Loucy (cell line): ENCODE results near the gene LBH.

ENCODE experiments used
- CTCF ChIP-seq: fragments of 200-600 bp; sonication (generic); conservative IDR thresholded peaks from 2 replicates; pipeline ENCODE4 v1.5.1; 2014; ENCODE audit warnings: mild to moderate bottlenecking, antibody characterized with exemption, low read length
- EZH2phosphoT487 ChIP-seq: fragments of 200-600 bp; IDR thresholded peaks from 2 replicates; pipeline ENCODE4 v1.6.1; 2018; ENCODE audit warnings: antibody characterized with exemption, mild to moderate bottlenecking, moderate library complexity, borderline replicate concordance

- TF ChIP-seq CTCF: no peak
- TF ChIP-seq EZH2phosphoT487: no peak
Measured at GRCh38 chr2:30300122-30300455, 68.8 kb downstream of the LBH start.
